GM12864 (cell line): ENCODE data around the gene PPM1A.

Experiments
- DNase-seq: peaks from one replicate; pipeline ENCODE4 v3.0.0-alpha.2; 2011; ENCODE audit warnings: low read depth
- H3K4me3 ChIP-seq: 2 replicates; pipeline ENCODE4 v1.5.1; 2011; ENCODE audit warnings: mild to moderate bottlenecking, low read depth, low read length, control low read depth
- CTCF ChIP-seq: IDR thresholded peaks from 2 replicates; pipeline ENCODE4 v1.5.1; 2011; ENCODE audit warnings: low read depth, mild to moderate bottlenecking, moderate library complexity, low read length, control low read depth, inconsistent platforms; ENCODE audit errors: missing control alignments

The PPM1A gene

DNA sequence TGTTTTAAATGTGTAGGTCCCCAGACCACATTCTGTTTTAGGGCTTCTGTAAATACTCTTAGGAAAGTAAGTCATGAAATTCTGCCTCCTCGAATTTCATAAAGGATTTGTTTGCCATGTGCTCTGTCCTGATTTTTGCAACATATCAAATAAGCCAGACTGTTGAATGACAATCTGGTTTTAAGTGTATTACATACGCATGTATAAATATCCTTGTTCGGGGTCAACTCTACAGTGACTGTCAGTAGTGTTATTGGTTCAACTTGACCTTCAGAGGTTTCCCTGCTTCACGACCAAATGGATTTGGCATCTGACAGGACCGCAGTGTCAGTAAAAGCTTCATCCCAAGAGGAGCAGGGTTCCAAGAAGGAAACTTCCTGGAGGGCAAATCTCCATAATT is 52.7 kb downstream of the PPM1A start:
- H3K4me3 ChIP-seq, result no peak overlapping the region
- DNase-seq, result no peak
- no peak for TF ChIP-seq CTCF

DNA sequence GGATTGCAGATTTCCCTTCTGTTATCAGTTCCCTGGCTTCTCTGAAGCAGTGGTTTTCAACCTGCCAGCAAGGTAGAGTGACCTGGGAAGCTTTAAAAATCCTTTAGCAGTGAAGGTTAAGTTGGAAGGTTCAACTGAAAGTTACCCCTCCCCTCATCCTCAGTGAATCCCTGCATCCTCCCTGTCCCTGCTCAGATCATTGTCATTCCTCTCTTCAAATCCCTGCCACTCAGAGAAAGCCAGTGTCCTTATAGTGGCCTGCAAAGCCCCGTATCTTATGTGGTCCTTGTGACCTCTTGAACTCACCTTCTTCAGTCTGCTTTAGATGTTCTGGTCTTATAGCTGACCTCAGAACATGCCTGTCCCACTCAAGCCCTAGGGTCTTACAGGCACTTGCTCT is 53.6 kb downstream of the PPM1A start:
- no peak overlapping the region for H3K4me3 ChIP-seq
- DNase-seq, result no peak
- TF ChIP-seq CTCF, result no peak

DNA sequence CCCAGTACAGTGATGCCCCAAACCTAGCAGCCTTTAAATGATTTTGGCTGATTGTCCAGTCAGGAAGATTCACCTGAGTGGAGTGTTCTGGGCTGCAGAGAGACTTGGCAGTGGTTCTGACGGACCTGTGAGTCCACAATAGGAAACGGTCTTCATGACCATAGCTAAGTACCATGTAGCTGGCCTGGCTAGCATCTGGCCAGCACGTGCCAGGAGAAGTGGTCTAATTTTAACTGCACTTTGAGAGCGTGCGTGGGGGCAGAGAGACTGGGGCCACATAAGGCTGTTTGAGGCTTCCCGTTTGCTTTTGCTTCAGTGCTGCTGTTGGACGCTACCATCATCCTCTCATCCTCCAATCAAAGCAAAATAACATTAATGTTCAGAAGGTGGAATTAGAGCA is 54.7 kb downstream of the PPM1A start:
- H3K4me3 ChIP-seq, result no peak overlapping the region
- no peak for DNase-seq
- TF ChIP-seq CTCF, result no peak

DNA sequence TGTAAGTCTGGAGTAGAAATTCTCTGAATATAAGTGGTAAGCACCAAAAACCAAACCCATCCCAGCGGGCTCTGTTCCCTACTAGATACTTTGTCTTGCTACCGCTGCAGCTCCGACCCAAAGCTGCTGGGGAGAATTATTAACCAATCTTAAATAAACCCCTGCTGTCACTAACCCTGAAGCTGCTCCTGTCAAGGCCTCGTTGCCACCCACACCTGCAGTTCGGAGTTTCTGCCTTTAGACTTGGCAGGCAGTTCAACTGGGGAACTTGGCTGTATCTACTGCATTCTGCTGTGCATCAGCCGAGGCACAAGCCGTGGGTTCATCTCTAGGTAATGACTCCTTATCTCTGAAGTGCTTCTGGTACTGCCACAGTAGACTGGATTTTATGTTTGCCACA is 55.5 kb downstream of the PPM1A start:
- no peak overlapping the region for H3K4me3 ChIP-seq
- TF ChIP-seq CTCF, result no peak
- DNase-seq, result no peak

DNA sequence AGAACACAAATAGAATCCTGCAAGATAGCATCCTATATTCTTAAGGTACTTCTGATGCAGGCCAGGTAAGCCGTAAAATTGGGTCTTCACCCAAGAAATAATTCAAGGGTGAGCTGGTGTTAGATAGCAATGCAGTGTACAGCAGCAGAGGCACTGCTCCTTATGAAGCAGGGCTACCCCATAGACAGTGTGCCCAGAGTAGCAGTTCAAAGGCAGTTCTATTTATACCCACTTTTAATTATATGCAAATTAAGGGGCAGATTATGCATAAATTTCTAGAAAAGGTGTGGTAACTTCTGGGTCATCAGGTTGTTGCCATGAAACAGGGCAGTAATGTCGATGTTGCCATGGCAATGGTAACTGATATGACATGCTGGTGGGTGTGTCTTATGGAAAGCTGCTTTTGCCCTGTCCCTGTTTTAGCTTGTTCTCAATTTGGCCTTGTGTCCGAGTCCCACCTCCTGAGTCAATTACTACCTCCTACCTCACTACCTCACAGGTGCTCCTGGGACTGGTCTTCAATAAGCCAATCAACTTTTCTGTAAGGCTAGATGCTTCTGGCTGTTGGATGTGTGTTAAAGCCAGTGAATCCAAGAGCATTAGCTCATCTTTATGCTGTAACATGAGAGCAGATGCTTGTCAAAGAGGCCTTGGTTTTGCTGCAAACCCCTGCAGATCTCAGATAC is 61.0 kb downstream of the PPM1A start:
- TF ChIP-seq CTCF, result no peak
- no peak overlapping the region for H3K4me3 ChIP-seq
- no peak for DNase-seq

DNA sequence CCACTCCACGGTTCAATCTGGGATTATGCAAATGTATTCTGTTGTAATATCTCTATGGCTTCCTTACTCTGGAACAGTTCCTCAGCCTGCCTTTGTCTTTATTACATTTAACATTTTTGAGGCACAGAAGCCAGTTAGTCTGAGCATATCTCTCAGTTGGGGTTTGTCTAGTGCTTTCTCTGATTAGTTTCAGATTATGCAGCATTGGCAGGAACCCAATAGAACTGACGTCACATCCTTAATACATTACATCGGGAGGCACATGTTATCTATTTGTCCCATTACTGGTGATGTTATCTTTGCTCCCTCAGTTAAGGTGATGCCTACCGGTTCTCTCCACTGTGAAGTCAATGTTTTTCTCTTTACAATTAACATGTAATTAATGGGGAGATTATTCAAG is 62.4 kb downstream of the PPM1A start:
- no peak for DNase-seq
- no peak for TF ChIP-seq CTCF

DNA sequence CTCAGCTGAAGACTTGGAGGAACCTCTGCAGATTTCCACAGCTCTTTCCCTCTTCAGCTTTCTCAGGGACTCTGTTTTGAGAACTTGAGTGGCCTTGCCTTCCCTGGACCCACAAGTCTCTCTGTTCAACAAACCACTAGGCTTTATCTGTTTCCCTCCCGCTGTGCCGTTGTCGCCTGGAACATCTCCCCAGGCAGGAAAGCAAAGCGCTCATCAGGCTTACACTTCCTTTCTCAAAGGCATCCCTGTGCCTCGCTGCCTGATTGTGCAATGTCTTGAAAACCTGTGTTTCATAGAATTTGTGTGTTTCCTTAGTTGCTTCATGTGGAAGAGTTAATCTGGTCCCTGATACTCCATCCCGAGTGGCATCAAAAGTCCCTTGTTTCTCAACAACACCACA is 64.1 kb downstream of the PPM1A start:
- H3K4me3 ChIP-seq, result no peak overlapping the region
- no peak for DNase-seq
- no peak for TF ChIP-seq CTCF

More for the DNA sequence above, 62.4 kb downstream of the PPM1A start:
- no peak overlapping the region for H3K4me3 ChIP-seq
